Dermis microvascular lymphatic vessel endothelial cell (primary cell): ENCODE measurements around the gene VDR. TPM values are rescaled to one million over a fixed set of nuclear protein-coding genes. Genes with fewer than 3 reads are reported as not detected.

Experiments used
- DNase-seq, 2 donors: peaks; one replicate each; pipeline versions ENCODE4 v3.0.0 to v3.0.0-alpha.2; 2010; ENCODE audit warnings: low read depth in 2 of 2
- total RNA-seq: library from RNA; depleted of rRNA; stranded (reverse); fragments of >200 nt; gene quantifications from 2 replicates; pipeline ENCODE4 v1.2.1, GENCODE V29; 2014

Gene VDR
- total RNA-seq, 1 donor from 2014 or later = under 0.01 TPM

DNA sequence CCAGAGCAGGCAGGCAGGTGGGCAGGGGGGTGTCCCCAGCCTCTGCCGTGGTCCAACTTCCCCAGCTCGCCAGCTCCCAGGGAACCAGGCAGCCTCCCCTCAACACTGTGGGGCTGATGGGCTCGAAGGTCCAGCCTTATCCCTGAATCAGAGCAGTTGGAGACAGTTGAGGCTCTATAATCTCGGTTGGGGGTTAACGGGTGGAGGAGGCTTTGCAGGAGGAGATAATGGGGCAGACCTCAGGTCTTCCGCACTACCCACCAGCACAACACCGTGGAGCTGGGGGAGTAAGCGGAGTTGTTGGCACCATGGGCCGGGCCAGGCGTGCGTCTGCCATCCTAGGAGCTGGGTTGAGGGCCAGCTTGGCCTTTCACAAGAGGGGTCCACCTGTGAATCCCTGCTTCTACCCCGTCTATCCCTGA lies 71.2 kb downstream of the VDR start:
- no peak for DNase-seq

DNA sequence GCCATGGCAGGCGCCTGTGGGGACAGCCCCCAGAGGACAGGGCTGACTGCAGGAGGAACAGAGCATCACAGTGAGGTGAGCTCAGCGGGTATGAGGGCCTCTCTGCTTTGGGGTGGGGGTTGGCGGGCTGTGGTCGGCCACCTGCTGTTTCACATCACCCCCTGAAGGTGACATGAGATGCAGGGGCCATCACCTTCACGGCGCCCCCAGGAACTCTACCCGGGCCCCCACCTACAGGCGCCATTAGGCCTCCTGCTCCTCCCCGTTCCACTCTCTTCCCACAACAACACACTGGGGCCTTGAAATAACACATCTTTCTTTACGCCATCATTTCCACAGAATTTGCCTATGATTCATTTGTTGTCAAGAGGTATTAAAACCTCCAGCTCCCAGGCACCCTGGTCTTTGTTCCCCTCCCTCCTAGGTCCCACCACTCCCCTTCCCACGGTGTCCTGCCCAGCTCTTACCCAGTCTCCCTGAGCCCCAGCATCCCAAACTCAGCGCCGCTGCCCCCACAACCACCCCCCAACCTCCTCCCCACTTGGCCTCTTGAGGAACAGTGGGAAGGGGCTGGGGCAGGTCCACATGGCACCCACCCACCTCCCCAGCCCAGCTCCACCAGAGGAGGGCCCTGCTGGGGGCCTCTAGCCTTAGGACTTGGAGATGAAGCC lies 72.4 kb downstream of the VDR start:
- DNase-seq = no peak

- DNase-seq = no peak
Observed at GRCh38 chr12:47829584-47829983, 75.2 kb downstream of the VDR start.

GRCh38 chr12:47828976-47829482 lies 75.8 kb downstream of the VDR start:
- DNase-seq = peak in 1 of 2 donors; percentile 47

DNA sequence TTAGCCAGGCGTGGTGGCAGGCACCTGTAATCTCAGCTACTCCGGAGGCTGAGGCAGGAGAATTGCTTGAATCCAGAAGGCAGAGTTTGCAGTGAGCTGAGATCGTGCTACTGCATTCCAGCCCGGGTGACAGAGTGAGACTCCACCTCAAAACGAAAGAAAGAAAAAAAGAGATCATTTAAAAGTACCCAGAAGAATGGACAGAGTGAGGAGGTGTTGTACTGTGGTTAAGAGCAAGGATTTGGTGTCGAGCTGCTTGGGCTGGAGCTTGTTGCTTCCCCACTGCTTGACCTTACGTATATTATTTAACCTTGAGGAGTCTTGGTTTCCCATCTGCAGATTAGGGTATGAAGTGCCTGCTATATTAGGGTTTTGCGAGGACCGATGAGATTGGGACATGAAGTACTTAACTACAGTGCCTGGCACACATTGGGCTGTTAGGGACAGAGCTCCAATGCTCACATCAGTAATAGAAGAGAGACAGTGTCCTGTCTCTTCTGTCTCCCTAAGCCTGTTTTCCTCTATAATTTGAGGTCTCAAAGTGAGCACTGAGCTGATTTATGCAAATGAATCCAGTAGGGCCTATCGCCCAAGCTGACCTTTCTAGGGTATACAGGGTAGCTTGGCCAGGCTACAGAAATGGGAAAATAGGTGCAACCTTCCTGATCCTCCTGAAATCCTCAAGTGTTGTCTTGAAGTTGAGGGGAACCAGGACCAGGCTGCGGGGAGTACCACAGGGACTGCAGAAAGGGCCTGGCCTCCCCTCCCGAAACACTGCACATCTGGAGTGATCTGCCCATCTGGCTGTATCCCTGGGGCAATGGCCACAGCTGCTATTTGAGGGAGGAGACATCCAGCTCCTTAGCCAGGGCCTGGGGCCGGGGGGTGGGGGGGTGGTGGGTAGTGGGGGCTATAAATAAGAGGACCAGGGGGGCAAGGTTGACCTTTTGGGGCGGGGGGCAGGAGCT lies 76.5 kb downstream of the VDR start:
- no peak for DNase-seq

- no peak for DNase-seq
Observed at GRCh38 chr12:47825173-47825639, 79.6 kb downstream of the VDR start.

- no peak for DNase-seq
Observed at GRCh38 chr12:47824635-47825034, 80.2 kb downstream of the VDR start.

- DNase-seq = no peak
Observed at GRCh38 chr12:47824198-47824597, 80.6 kb downstream of the VDR start.

DNA sequence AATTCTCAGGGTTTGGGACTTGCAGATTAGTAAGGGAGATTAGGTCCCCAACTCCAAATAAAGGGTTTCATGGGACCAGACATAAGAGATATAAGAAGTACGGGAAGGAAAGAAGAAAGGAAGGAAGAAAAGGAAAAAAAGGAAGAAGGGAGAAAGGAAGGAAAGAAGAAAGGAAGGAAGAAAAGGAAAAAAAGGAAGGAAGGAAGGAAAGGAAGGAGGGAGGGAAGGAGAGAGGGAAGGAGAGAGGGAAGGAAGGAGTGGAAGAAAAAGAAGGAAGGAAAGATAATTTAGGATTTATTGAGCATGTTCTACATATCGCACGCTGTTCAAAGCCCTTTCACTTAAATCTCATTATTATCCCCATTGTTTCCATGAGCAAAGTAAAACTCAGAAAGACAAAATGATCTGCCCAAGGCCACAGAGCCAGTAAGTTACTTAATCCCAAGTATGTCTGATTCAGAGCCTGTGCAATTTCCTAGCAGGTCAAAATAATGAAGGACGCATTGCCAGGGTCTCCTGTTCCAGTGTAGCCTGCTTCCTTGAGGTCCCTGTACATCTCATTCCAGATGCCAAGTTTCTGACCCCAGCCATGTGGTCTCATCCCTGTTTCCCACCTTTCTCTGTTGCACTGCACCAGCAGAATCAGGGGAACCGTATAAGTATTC lies 81.2 kb downstream of the VDR start:
- no peak for DNase-seq

GRCh38 chr12:47822863-47823262 lies 81.9 kb downstream of the VDR start:
- no peak for DNase-seq

- no peak for DNase-seq
Observed at GRCh38 chr12:47822401-47822800, 82.4 kb downstream of the VDR start.

DNA sequence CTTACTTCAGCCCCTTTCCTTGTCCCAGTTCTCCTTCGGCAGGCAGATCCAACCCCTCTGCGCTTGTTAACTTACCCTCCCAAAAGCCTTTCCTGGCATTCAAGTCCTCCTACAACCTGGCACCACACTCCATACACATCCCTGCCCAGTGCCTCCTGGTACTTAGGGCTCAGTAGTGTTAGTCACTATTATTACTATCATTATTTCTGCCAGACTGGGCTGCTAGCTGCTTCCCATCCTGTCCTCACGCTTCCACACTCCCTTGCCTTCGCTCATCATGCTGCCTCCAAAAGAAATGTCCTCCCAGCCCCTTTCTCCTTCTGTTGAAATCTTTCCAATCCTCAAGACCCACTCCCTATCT lies 83.5 kb downstream of the VDR start:
- peak in 1 of 2 donors; percentile 53 for DNase-seq

DNA sequence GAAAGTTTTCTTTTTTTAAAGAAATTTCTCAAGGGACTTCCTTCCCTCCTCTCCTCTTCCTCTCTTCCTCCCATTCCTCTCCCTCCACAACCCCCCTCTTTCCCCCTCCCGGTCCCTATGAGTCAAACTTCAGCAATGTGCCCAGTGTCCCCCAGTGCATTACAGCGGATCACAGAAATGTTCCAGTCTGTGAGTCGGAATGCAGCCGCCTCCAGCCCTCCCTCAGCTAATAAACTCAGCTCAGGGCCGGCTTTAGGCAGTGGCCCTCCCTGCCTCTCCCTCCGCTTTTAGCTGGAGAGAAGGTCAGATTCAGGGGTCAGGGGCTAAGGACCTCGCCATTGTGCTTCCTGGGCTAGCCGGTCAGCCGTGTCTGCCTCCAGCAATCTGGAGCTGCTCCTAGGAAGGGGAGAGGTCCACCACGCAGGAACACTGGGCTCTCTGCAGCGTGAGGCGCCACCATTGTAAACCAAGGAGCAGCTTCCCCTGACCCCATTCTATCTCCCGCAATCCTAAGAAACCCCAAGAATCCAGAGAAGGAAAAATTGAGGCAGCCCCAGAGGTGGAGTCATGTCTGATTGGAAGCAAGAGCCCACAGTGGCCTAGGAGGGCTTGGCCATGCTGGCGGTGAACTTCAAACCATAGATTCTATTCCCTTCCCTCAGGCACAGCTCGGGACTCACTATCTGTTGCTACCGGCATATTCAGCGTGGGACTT lies 84.0 kb downstream of the VDR start:
- DNase-seq = peak; percentile 86 to 93

DNA sequence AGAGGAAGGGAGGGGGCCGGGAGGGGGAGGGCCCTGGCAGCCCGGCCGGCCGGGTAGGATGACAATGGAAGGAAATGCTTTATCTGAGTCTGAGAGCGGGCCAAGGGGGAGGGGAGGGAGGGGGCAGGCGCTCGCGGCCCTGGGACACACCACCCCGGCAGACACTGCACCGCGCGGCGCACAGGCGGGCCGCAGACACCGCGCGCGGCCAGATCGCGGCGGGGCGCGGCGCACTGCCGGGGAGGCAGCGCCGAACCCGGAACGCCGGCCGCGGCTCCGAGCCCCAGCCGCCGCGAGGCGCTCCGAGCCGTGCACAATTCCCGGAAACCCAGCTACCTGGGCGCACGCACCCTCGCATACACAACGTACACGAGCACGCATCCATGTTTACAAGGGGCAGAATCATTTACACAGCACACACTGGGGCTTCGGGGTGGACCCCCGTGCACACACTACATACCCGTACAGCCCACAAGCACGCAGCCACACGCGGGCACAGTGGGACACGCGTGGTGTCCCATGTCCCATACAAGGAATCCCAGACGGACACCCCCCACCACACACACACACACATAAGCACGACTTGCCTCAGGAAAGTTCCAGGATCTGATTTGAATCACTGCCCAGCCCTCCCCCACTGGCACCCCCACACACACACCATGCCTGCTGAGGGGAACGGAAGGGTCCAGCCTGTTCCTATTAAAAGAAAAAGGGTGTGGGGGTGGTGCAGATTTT lies 84.7 kb downstream of the VDR start, which contains the start of gene HDAC7:
HDAC7 (minus strand) TSS at position 8 of the 735 bp plus-strand sequence. CDS start 118 bp downstream, outside the sequence.
- peak; percentile 76 to 91 for DNase-seq

DNA sequence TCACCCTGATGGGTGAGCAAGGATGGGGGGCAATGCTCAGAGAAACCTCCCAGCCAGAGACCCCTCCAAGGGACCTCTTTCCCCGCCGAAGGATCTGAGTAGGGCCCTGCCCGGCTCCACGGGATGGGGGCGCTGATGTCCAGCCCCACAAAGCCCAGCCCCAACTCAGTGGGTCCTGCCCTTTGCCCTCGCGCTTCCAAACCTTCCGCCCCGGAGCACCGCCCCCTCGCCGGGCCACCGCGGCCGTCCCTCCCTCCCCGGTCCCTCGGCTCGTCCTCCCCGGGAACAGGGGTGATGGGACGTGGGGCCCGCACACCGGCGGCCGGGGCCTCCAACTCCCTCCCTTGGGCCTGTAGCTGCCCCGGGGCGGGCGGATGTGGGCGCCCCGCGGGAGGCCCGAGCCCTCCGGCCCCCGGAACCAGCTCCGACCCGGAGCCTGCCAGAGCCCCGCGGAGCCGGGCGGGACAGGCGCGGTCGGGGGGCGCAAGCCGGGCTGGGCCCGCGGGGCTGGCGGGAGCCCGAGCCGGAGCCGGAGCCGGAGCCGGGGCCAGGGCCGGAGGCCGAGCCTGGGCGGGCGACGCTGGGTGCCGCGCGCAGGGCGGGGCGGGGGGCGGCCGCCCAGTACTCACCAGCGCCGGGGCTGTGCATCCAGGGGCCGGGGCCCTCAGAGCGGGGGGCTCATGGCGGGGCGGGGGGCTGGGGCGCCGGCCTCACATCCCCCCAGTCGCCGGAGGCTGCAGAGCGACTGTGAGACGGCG lies 85.5 kb downstream of the VDR start:
- no peak for DNase-seq

- DNase-seq = peak in 1 of 2 donors; percentile 74
Observed at GRCh38 chr12:47818467-47819137, 86.2 kb downstream of the VDR start.

- DNase-seq = no peak
Observed at GRCh38 chr12:47818007-47818376, 86.8 kb downstream of the VDR start.

DNA sequence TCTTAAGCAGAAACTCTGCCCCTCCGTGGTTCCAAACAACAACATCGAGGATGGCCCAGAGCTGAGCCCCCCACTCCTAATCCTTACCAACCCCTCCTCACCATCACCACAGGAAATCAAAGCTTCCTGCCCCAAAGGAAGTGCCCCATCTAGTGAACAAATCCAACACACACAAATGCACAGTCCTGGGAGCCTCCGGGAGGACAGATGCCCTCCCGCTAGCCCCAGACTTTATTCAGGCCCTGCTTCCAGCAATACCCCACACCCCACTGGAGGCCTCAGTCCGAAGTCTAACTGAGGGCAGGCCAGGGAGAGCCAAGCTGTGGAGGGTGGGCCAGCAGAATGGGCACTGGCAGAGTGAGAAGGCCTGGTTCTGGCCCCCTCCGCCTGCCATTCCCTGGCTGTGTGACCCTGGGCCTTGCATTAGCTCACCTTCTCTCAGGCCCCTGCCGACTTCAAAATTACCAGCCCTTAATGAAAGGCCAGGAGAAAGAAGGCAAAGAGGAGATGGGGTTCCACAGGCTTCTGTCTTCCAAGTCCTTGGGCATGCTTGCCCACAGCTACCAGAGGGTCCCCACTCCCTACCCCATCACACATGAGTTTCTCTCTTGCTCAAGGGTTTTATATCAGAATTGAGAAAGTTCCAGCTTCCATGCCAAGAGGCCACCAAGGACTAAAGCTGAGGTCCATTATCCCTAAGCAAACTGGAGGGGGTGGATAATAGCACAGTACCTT lies 87.4 kb downstream of the VDR start:
- peak in 1 of 2 donors; percentile 54 for DNase-seq
